ENCODE measurements around the gene SLC6A7. TPM values are rescaled to one million over a fixed set of nuclear protein-coding genes. Genes with fewer than 3 reads are reported as not detected.
A peak's percentile ranks its signal among the peaks of the same experiment; 100 is the strongest.

The SLC6A7 gene
- total RNA-seq, 1 donor from 2014 or later = not detected

DNA sequence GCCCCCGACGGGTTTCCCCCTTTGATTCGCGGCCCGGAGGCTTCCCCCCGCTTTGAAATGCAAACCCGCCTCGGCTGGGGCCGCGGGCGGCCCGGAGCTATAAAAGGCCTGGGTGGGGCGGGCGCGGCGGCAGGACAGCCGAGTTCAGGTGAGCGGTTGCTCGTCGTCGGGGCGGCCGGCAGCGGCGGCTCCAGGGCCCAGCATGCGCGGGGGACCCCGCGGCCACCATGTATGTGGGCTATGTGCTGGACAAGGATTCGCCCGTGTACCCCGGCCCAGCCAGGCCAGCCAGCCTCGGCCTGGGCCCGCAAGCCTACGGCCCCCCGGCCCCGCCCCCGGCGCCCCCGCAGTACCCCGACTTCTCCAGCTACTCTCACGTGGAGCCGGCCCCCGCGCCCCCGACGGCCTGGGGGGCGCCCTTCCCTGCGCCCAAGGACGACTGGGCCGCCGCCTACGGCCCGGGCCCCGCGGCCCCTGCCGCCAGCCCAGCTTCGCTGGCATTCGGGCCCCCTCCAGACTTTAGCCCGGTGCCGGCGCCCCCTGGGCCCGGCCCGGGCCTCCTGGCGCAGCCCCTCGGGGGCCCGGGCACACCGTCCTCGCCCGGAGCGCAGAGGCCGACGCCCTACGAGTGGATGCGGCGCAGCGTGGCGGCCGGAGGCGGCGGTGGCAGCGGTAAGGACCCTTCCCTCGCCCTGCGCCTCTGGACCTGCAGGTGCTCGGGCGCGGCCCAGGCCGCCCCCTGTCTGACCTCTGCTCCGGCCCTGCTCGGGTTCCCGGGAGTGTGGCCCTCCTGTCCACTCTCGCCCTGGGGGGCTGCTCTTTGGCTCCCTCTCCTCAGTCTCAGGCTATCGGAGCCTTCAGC is 23.0 kb upstream of the SLC6A7 start, which contains the start of gene CDX1:
Gene CDX1 (plus strand): TSS at position 129 of the 862 bp plus-strand sequence. CDS start 99 bp downstream, at position 228.
- TF ChIP-seq, protein P1, sequence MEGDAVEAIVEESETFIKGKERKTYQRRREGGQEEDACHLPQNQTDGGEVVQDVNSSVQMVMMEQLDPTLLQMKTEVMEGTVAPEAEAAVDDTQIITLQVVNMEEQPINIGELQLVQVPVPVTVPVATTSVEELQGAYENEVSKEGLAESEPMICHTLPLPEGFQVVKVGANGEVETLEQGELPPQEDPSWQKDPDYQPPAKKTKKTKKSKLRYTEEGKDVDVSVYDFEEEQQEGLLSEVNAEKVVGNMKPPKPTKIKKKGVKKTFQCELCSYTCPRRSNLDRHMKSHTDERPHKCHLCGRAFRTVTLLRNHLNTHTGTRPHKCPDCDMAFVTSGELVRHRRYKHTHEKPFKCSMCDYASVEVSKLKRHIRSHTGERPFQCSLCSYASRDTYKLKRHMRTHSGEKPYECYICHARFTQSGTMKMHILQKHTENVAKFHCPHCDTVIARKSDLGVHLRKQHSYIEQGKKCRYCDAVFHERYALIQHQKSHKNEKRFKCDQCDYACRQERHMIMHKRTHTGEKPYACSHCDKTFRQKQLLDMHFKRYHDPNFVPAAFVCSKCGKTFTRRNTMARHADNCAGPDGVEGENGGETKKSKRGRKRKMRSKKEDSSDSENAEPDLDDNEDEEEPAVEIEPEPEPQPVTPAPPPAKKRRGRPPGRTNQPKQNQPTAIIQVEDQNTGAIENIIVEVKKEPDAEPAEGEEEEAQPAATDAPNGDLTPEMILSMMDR (IDR thresholded peaks at IDR 0.05; ENCODE audit: partially characterized antibody, unreplicated experiment) = no peak
- peak within 1 kb of the TSS; percentile 1 for H3K27ac Mint-ChIP-seq (ENCODE audit: unreplicated experiment)
- peaks cover 22% of the 10 kb centered on the region for H3K27me3 Mint-ChIP-seq (ENCODE audit: unreplicated experiment)
- no peak for DNase-seq
- no peaks in the 10 kb centered on the region for H3K36me3 Mint-ChIP-seq (ENCODE audit: unreplicated experiment)
- peaks cover 12% of the 10 kb centered on the region for H3K9me3 Mint-ChIP-seq (ENCODE audit: unreplicated experiment)
- H3K4me3 Mint-ChIP-seq (ENCODE audit: unreplicated experiment) = peak within 1 kb of the TSS; percentile 63
- peaks cover 31% of the 10 kb centered on the region for H3K4me1 Mint-ChIP-seq (ENCODE audit: low read depth, unreplicated experiment)

DNA sequence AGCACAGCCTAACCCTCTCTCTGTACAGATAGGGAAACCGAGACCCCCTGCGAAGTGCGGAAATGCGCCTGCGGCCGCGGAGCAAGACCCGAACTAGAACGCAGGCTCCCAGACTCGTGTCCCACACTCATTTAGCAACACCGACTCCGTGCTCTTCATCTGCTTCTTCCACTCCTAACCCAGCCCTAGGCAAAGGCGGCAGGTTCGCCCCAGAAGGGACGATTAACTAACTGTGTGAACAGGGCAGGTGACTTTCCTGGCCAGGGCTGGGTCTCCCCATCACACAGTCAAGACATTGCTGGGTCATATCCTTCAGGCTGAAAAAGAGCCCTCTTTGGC is 22.4 kb upstream of the SLC6A7 start:
- Mint-ChIP-seq H3K27ac (ENCODE audit: unreplicated experiment) (no peak overlapping the region), H3K27me3 (ENCODE audit: unreplicated experiment) (peaks cover 22% of the 10 kb centered on the region), H3K4me3 (ENCODE audit: unreplicated experiment) (no peak overlapping the region), H3K36me3 (ENCODE audit: unreplicated experiment) (no peaks in the 10 kb centered on the region), H3K9me3 (ENCODE audit: unreplicated experiment) (peaks cover 12% of the 10 kb centered on the region), H3K4me1 (ENCODE audit: low read depth, unreplicated experiment) (peaks cover 28% of the 10 kb centered on the region)
- no peak for DNase-seq
- TF ChIP-seq, protein P1 (IDR thresholded peaks at IDR 0.05; ENCODE audit: partially characterized antibody, unreplicated experiment) = no peak

DNA sequence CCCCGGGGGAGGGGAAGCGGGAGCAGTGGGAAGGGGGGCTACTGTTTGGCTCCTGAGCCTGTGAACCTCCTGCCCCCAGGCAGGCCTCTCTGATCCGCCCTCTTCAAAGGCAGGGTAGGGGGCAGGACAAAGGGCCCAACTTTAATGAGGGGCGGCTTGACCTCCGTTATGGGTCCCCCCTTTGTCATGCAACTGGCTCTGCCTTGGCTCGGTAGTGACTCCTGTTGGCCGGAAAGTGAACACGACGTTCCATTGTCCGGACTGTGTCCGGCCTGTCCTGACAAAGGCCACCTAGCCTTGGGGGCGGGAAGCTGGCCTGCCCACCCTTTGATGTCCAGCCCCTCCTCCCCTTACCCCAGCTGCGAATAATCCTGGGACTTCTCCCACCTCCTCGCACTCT is 22.0 kb upstream of the SLC6A7 start:
- peaks cover 22% of the 10 kb centered on the region for H3K27me3 Mint-ChIP-seq (ENCODE audit: unreplicated experiment)

DNA sequence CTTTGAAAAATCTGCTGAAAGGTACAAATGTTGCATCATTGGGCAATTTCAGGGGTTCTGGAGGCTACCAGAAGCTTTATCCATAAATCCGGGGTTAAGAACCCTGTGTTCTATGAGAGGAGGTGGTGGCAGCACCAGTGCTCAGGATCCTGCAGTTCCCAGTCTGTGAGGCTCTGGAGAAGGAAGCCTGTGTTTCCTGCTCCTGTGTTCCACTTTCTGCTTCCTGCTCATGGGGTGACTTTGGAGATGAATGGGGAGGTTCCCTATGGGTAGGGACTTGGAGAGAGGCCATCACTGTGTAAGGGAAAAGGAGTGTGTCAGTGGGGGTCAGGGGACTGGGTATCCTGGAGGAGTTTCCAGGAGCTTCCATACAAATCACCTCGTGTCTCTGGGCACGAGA is 21.0 kb upstream of the SLC6A7 start:
- DNase-seq = no peak
- Mint-ChIP-seq H3K4me1 (ENCODE audit: low read depth, unreplicated experiment) (peaks cover 21% of the 10 kb centered on the region), H3K4me3 (ENCODE audit: unreplicated experiment) (no peak overlapping the region), H3K27ac (ENCODE audit: unreplicated experiment) (no peak overlapping the region), H3K9me3 (ENCODE audit: unreplicated experiment) (peaks cover 12% of the 10 kb centered on the region), H3K36me3 (ENCODE audit: unreplicated experiment) (no peaks in the 10 kb centered on the region), H3K27me3 (ENCODE audit: unreplicated experiment) (peaks cover 22% of the 10 kb centered on the region)
- TF ChIP-seq, protein P1 (IDR thresholded peaks at IDR 0.05; ENCODE audit: partially characterized antibody, unreplicated experiment) = no peak

More for the DNA sequence above, 22.0 kb upstream of the SLC6A7 start:
- Mint-ChIP-seq H3K4me1 (ENCODE audit: low read depth, unreplicated experiment) (peaks cover 28% of the 10 kb centered on the region), H3K36me3 (ENCODE audit: unreplicated experiment) (no peaks in the 10 kb centered on the region), H3K9me3 (ENCODE audit: unreplicated experiment) (peaks cover 12% of the 10 kb centered on the region), H3K4me3 (ENCODE audit: unreplicated experiment) (no peak overlapping the region), H3K27ac (ENCODE audit: unreplicated experiment) (no peak overlapping the region)
- TF ChIP-seq, protein P1 (IDR thresholded peaks at IDR 0.05; ENCODE audit: partially characterized antibody, unreplicated experiment) = peak; percentile 27
- DNase-seq = no peak

DNA sequence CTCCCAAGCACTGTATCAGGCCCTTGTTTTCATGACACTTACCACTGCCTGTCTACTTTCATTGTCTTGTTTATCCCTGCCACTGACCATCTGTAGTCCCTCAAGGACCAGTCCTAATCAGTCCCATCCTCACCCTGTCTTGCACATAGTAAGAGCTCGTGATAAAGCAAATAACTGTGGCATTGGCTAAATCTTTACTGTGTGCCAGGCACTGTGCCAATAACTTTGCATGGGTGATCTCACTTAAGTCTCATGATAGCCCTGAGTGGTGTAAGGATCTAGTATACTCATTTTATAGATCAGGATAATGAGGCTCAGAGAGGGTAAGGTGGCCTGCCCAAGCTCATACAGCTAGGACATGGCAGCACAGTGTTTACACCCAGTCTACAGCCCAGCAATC is 17.7 kb upstream of the SLC6A7 start:
- Mint-ChIP-seq H3K27ac (ENCODE audit: unreplicated experiment) (peak overlapping the region; percentile 35), H3K36me3 (ENCODE audit: unreplicated experiment) (no peaks in the 10 kb centered on the region), H3K9me3 (ENCODE audit: unreplicated experiment) (peaks cover 6% of the 10 kb centered on the region), H3K27me3 (ENCODE audit: unreplicated experiment) (peaks cover 20% of the 10 kb centered on the region), H3K4me1 (ENCODE audit: low read depth, unreplicated experiment) (no peaks in the 10 kb centered on the region), H3K4me3 (ENCODE audit: unreplicated experiment) (no peak overlapping the region)
- TF ChIP-seq, protein P1 (IDR thresholded peaks at IDR 0.05; ENCODE audit: partially characterized antibody, unreplicated experiment) = no peak
- DNase-seq = no peak
